Measurements from ENCODE around the gene SLC35G1.

The SLC35G1 gene

GRCh38 chr10:93879273-93879672 is 14.5 kb upstream of the SLC35G1 start:
- no peak for DNase-seq

GRCh38 chr10:93894516-93895378 is 969 bp downstream of the SLC35G1 start:
- DNase-seq = no peak

- no peak for DNase-seq
Observed at GRCh38 chr10:93897070-93897780, 3.4 kb downstream of the SLC35G1 start.

GRCh38 chr10:93899109-93899508 is 5.3 kb downstream of the SLC35G1 start:
- no peak for DNase-seq

- DNase-seq = no peak
Observed at GRCh38 chr10:93903051-93903450, 9.3 kb downstream of the SLC35G1 start.

- DNase-seq = no peak
Observed at GRCh38 chr10:93904901-93905300, 11.1 kb downstream of the SLC35G1 start.

GRCh38 chr10:93907059-93907458 is 13.3 kb downstream of the SLC35G1 start:
- DNase-seq = no peak

GRCh38 chr10:93911866-93912265 is 18.1 kb downstream of the SLC35G1 start:
- no peak for DNase-seq

- no peak for DNase-seq
Observed at GRCh38 chr10:93912444-93912843, 18.7 kb downstream of the SLC35G1 start.

- DNase-seq = no peak
Observed at GRCh38 chr10:93913706-93914105, 19.9 kb downstream of the SLC35G1 start.

- DNase-seq = no peak
Observed at GRCh38 chr10:93915598-93915997, 21.8 kb downstream of the SLC35G1 start.

- DNase-seq = no peak
Observed at GRCh38 chr10:93916257-93917063, 22.7 kb downstream of the SLC35G1 start.

- no peak for DNase-seq
Observed at GRCh38 chr10:93917064-93917391, 23.2 kb downstream of the SLC35G1 start.

- DNase-seq = no peak
Observed at GRCh38 chr10:93917821-93918220, 24.0 kb downstream of the SLC35G1 start.

- DNase-seq = peak in 1 of 4 experiments; percentile 3
Observed at GRCh38 chr10:93921338-93921737, 27.6 kb downstream of the SLC35G1 start.

- DNase-seq = no peak
Observed at GRCh38 chr10:93926613-93927012, 32.8 kb downstream of the SLC35G1 start.

- DNase-seq = no peak
Observed at GRCh38 chr10:93938140-93938539, 44.4 kb downstream of the SLC35G1 start.

- DNase-seq = no peak
Observed at GRCh38 chr10:93940881-93941280, 47.1 kb downstream of the SLC35G1 start.

- no peak for DNase-seq
Observed at GRCh38 chr10:93941606-93942005, 47.8 kb downstream of the SLC35G1 start.

GRCh38 chr10:93945819-93946218 is 52.0 kb downstream of the SLC35G1 start:
- DNase-seq = no peak

- DNase-seq = no peak
Observed at GRCh38 chr10:93947055-93947454, 53.3 kb downstream of the SLC35G1 start.

- DNase-seq = no peak
Observed at GRCh38 chr10:93947524-93947923, 53.7 kb downstream of the SLC35G1 start.

GRCh38 chr10:93951905-93952304 is 58.1 kb downstream of the SLC35G1 start:
- DNase-seq = no peak
